Measurements from ENCODE around the gene SNX5. TPM values are rescaled to one million over a fixed set of nuclear protein-coding genes. Genes with fewer than 3 reads are reported as not detected.

The SNX5 gene
- total RNA-seq, 1 experiment from 2014 or later = 129 TPM

Other genes with a start within 250 kb of the SNX5 start
- gene MGME1, start 224 bp upstream of the SNX5 start, total RNA-seq (2014; rRNA removed; shearing (Covaris generic)) = 8.3 and 12.1 TPM in 2 replicates
- 0.91 and 1.0 TPM in 2 replicates for gene OVOL2, start 89.1 kb upstream of the SNX5 start, total RNA-seq (2014; rRNA removed; shearing (Covaris generic))
- gene KAT14, start 169.1 kb upstream of the SNX5 start, total RNA-seq (2014; rRNA removed; shearing (Covaris generic)) = 14.5 and 21.9 TPM in 2 replicates
- 17.9 and 23.8 TPM in 2 replicates for gene PET117, start 169.1 kb upstream of the SNX5 start, total RNA-seq (2014; rRNA removed; shearing (Covaris generic))

Data from Daoy (cell line).